DMS79 (cell line): ENCODE results near the gene ANO6.
"Not testable (repeated sequence)": the region's sequence is repeated elsewhere in the genome, so short reads cannot be mapped to it uniquely, and the experiment has no call there.

ENCODE experiments used
- DNase-seq: peaks from one replicate; lab custom pipeline; 2025; lab: John Stamatoyannopoulos, UW

The ANO6 gene, protein sequence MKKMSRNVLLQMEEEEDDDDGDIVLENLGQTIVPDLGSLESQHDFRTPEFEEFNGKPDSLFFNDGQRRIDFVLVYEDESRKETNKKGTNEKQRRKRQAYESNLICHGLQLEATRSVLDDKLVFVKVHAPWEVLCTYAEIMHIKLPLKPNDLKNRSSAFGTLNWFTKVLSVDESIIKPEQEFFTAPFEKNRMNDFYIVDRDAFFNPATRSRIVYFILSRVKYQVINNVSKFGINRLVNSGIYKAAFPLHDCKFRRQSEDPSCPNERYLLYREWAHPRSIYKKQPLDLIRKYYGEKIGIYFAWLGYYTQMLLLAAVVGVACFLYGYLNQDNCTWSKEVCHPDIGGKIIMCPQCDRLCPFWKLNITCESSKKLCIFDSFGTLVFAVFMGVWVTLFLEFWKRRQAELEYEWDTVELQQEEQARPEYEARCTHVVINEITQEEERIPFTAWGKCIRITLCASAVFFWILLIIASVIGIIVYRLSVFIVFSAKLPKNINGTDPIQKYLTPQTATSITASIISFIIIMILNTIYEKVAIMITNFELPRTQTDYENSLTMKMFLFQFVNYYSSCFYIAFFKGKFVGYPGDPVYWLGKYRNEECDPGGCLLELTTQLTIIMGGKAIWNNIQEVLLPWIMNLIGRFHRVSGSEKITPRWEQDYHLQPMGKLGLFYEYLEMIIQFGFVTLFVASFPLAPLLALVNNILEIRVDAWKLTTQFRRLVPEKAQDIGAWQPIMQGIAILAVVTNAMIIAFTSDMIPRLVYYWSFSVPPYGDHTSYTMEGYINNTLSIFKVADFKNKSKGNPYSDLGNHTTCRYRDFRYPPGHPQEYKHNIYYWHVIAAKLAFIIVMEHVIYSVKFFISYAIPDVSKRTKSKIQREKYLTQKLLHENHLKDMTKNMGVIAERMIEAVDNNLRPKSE

GRCh38 chr12:45215419-45216229 is at the start of gene ANO6:
ANO6 (plus strand) TSS chr12:45216095; CDS start chr12:45216322, 227 bp downstream.
- DNase-seq, result peak; percentile 58

DNA sequence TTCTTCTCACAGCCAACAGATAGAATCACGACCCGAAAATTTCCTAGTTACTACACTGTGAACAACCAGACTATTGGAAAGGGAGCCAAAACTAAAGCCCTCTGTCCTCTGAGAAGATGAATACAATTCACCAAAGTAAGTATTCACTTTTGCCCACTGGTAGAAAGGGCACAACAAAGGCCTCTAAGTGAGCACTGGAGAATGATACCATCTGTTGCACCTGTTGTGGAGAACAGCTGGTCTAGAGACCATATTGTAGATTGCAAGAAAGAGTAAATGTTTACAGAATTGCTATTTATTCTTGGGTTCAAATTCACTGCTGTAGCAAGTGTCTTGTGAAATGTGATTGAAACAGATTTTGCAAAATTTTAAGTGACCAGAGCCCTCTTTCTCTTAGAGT is 46.9 kb upstream of the ANO6 start:
- no peak for DNase-seq

DNA sequence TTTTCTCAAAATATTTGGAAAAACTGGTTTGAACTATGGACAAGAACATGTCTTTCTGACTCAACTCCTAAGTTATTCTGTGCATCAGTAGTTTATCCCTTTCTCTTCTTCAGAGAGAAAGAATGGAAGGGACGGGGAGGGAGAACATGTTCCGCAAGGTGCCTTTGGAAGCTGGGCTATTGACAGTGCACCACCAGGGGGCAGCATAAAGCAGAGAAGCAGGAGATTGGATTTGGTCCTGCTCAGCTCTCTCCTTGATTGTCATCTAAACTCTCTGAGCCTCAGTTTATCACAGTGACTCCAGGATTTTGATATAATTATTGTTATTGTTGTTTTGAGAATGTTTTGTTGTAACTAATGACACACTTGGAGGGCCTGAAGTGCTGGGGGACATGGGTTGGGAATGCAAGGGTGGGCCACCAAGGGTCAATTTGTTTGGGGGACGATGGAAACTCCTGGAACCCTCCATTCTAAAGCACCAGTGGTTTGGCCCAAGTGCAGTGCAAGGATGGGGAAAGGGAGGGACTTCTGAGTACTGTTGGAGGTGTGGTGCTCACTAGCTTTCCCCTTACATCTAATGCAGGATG is 45.3 kb upstream of the ANO6 start:
- DNase-seq, result peak; percentile 11

GRCh38 chr12:45173293-45173692 is 42.6 kb upstream of the ANO6 start:
- not testable (repeated sequence) for DNase-seq

- no peak for DNase-seq
Measured at GRCh38 chr12:45174595-45174994, 41.3 kb upstream of the ANO6 start.

GRCh38 chr12:45178771-45179170 is 37.1 kb upstream of the ANO6 start:
- DNase-seq, result no peak

- DNase-seq, result no peak
Measured at GRCh38 chr12:45182511-45182910, 33.4 kb upstream of the ANO6 start.

GRCh38 chr12:45183246-45183645 is 32.6 kb upstream of the ANO6 start:
- no peak for DNase-seq

GRCh38 chr12:45184147-45184963 is 31.5 kb upstream of the ANO6 start:
- DNase-seq, result no peak

DNA sequence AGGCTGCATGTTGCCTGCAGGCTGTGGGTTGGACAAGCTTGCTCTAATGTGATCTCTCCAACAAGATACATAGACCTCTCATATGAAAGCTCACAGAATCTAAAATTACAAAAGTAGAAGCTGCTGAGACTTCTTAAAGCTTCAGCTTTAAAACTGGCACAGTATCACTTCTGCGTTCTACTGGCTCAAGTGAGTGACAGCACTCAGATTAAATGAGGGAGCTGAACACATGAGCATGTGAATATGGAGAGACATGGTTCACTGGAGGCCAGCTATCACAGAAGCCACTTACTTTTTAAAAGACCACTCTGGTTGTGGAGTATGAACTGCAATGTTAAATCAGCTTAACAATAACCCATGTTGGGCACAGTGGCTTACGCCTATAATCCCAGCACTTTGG is 29.1 kb upstream of the ANO6 start:
- DNase-seq, result no peak

DNA sequence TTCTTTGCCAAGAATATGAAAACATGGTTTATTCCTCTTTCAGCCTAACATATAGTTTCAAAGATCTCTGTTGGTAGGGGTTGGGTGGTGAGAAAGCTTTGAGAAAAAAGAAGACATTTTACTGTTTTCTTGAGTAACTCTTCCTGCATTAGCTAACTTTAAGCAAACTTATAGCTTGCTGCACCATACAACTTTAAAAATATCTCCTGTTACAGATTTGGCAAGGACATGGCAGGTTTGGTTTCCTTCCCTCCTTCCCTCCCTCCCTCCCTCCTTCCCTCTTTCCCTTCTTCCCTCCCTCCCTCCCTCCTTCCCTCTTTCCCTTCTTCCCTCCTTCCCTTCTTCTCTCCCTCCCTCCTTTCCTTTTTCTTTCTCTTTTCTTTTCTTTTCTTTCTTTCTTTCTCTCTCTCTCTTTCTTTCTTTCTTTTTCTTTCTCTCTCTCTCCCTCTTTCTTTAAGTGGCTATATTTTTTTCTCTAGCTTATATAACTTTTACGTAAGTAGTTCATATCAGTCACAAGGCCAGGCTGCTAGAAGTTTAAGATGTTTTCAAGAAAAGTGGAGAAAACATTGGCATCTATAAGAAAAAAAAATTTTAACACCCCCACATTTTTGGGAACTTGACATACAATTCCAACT is 26.0 kb upstream of the ANO6 start:
- no peak for DNase-seq

DNA sequence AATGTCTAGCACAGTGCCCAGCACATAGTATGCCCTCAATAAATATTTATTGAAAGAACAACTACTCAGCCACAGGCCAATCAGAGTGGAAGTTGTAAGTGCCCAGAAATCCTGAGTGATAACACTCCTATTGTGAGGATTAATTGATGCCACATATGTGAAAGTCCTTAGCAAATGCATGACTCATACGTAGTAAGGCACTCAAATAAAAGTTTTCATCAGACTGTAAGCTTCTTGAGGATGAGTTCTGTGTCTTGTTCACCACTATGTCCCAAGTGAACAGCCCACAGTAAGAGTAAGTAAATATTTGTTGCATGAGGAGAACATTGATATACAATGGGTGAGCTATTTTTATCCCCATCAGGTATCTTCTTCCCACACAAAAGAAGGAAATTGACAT is 24.7 kb upstream of the ANO6 start:
- no peak for DNase-seq

DNA sequence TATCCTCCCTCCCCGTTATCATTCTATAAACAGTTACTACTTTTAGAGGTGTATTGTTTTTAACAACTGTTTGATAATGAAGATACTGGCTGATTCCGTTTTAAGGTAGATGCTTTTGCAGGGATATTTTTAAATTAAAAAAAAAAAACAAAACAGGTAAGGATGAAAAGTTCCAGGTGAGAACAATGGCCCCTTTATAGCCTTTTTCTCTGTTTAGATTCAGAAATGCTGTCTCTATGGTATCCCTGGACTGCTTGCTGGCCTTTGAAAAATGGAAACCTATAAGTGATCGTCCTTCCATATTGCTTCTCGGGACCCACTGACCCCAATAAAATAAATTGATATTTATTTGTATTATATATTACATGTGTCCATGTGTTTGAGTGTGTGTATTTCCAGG is 23.2 kb upstream of the ANO6 start:
- no peak for DNase-seq

- no peak for DNase-seq
Measured at GRCh38 chr12:45200491-45201043, 15.3 kb upstream of the ANO6 start.

DNA sequence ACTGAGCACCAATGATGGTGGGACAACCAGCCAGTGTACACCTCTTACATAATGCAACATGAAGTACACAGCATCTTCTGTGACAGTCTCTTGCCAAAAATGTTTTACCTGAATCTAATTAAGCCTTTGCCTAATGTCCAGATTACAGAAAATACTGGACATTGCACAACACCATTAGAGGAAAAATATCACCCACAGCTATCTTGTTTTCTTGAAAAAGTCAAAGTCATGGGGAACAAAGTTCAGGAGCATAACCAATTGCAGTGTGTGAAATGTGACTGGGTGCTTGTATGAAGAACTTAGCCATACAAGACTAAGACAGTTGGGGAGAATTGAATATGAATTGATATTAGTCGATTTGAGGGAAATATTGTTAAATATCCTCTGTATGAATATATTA is 12.1 kb upstream of the ANO6 start:
- DNase-seq, result no peak

DNA sequence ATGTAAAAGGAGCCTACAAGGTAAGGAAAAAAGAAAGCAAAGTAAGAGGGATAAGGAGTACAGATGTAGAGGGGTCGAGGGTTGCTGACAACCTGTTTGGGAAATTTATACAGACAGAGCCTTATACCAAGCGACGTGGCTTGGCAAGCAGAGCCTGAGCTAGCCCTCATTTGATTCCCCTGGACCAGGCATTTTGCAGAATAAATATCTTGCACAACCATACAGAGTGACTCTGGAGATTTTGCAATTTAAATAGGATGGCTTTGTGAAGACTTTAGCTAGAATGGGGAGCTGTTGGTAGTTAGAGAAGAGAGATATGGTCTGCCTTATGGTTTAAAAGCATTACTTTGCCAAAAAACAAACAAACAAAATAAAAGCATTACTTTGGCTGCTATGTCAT is 11.1 kb upstream of the ANO6 start:
- no peak for DNase-seq

- DNase-seq, result no peak
Measured at GRCh38 chr12:45205165-45205825, 10.6 kb upstream of the ANO6 start.

- peak; percentile 92 for DNase-seq
Measured at GRCh38 chr12:45208604-45209487, 7.0 kb upstream of the ANO6 start.

GRCh38 chr12:45209784-45210183 is 6.1 kb upstream of the ANO6 start:
- DNase-seq, result no peak
